Measurements from ENCODE around the gene SHF.
"Not testable (repeated sequence)": the region's sequence is repeated elsewhere in the genome, so short reads cannot be mapped to it uniquely, and the experiment has no call there.

Gene SHF

GRCh38 chr15:45148076-45149059 is 39.4 kb downstream of the SHF start:
- no peak for DNase-seq

GRCh38 chr15:45147606-45148005 is 40.2 kb downstream of the SHF start:
- DNase-seq, result no peak

DNA sequence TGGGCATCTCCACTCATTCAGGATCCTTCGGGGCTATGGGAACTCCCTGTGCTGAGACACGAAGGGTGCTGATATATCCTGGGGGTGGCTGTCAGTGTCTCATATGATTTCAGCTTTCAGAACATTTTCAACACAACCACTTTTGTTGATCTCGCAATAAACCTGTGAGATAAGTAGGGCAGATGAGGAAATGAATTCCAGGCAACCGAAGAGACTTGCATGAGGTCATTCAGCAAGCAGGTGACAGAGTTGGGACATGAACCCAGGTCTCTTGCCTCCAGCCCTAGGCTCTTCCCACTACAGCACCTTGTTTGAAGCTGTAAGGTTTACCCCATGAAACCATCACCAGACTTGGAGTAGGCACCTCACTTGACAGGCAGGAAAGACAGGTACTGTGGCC is 41.4 kb downstream of the SHF start:
- DNase-seq, result no peak

DNA sequence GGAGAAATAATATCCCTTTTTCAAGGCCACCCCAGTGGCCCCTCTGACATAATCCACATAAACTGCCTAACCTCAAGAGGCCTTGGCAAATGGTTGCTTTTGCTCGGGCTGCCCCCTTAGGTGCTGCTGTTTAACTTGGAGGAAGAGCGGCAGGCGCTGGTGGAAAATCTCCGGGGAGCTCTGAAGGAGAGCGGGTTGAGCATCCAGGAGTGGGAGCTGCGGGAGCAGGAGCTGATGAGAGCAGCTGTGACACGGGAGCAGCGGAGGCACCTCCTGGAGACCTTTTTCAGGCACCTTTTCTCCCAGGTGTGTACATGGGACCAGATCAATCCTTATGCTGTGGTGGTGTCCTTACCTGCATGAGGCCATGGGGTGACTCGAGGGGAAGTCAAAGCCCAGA is 43.0 kb downstream of the SHF start:
- peak in 7 of 56 donors; percentile 10 to 43 (median 25) for DNase-seq

GRCh38 chr15:45143946-45144345 is 43.8 kb downstream of the SHF start:
- no peak for DNase-seq

- DNase-seq, result no peak
Observed at GRCh38 chr15:45143056-45143455, 44.7 kb downstream of the SHF start.

DNA sequence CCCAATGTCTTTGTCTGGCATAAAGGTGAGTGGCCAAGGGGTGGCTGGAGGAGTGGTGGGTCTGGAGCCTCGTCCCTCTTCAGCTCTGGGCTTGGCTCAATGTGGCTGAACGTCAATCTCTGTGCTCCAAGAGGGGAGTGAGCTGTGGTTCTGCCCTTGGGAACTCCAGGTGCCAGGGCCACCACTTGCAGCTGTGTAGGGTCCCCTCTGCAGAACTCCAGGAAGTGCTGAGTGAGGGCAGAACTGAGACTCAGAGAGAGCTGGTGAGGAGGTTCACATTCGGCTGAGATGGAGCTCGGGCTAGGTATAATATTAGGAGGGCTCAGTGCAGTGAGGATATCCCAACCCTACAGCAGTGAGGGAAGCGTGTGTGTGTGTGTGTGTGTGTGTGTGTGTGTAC is 46.4 kb downstream of the SHF start:
- no peak for DNase-seq

GRCh38 chr15:45140557-45141250 is 47.1 kb downstream of the SHF start:
- no peak for DNase-seq

- DNase-seq, result no peak
Observed at GRCh38 chr15:45139770-45140169, 48.0 kb downstream of the SHF start.

GRCh38 chr15:45138814-45139765 is 48.7 kb downstream of the SHF start:
- no peak for DNase-seq

GRCh38 chr15:45137703-45138102 is 50.1 kb downstream of the SHF start:
- DNase-seq, result no peak

- DNase-seq, result no peak
Observed at GRCh38 chr15:45136378-45136764, 51.4 kb downstream of the SHF start.

- not testable (repeated sequence) for DNase-seq
Observed at GRCh38 chr15:45135705-45136377, 51.9 kb downstream of the SHF start.

DNA sequence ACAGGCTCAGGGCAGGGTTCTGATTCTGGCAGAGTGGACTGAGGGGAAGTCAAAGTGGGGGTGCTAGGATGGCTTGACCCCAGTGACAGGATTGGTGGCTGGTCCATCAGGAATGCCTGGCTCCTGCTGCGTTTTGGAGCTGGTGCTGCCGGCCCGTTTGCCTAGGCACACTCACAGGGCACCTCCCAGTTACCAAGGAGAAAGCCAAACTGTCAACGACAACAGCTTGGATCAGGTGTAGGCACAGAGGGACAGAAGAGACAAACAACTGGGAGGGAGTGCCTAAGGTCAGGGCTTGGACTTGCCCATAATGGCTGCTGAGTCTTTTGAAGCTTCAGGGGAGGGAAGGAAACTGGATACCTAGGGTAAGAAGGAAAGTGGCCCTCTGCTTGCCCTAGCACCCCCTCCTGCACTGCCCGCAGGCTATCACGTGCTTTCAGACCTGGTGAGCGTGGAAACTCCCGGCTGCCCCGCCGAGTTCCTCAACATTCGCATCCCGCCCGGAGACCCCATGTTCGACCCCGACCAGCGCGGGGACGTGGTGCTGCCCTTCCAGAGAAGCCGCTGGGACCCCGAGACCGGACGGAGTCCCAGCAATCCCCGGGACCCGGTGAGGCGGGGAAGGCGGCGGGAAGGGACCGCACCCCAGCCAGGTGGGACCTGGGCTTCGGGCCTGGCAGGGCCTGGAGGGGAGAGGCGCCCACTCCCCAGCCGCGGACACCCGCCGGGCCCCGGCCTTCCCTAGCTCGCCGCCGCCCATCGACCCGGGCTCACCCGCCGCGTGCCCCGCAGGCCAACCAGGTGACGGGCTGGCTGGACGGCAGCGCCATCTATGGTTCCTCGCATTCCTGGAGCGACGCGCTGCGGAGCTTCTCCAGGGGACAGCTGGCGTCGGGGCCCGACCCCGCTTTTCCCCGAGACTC is 52.8 kb downstream of the SHF start:
- DNase-seq, result peak in 5 of 56 donors; percentile 2 to 37 (median 19)

GRCh38 chr15:45134046-45134445 is 53.7 kb downstream of the SHF start:
- no peak for DNase-seq

- DNase-seq, result no peak
Observed at GRCh38 chr15:45133561-45133920, 54.2 kb downstream of the SHF start.

- DNase-seq, result no peak
Observed at GRCh38 chr15:45132844-45133560, 54.8 kb downstream of the SHF start.

GRCh38 chr15:45131510-45131909 is 56.3 kb downstream of the SHF start:
- DNase-seq, result no peak

Measured in nucleus accumbens (tissue), 56 donors.